H1 (cell line): ENCODE measurements around the gene MMP11. TPM values are rescaled to one million over a fixed set of nuclear protein-coding genes. Genes with fewer than 3 reads are reported as not detected.

Source experiments
- CTCF ChIA-PET: fragments of 300-600 bp; sonication (Branson Sonifier 250); formaldehyde crosslinking; loops from one replicate; lab custom pipeline; 2021; ENCODE audit not compliant: partially characterized antibody; lab: Charles Lee
- POLR2A ChIA-PET: fragments of 300-600 bp; sonication (Branson Sonifier 250); formaldehyde crosslinking; loops from one replicate; lab custom pipeline; 2021; ENCODE audit warnings: inconsistent platforms; ENCODE audit not compliant: partially characterized antibody; lab: Charles Lee
- DNase-seq, 2 experiments: peaks; one replicate each; pipeline versions ENCODE4 v3.0.0 to v3.0.0-alpha.2; 2010 to 2022; ENCODE audit warnings: low spot score in 2 of 2, low read depth in 1 of 2, mixed read lengths in 1 of 2
- FAIRE-seq: peaks from 2 replicates; lab custom pipeline; 2011; peaks lifted over from hg19 to GRCh38; lab: Jason Lieb, UNC
- H2AFZ ChIP-seq: 2 replicates; pipeline ENCODE4 v1.8.1; 2012; ENCODE audit warnings: low read length, inconsistent platforms
- H2AK5ac ChIP-seq: 2 replicates; pipeline ENCODE4 v1.6.1; 2013; ENCODE audit warnings: low read depth, low read length
- H2BK120ac ChIP-seq: replicated peaks from 2 replicates; pipeline ENCODE3; 2013; ENCODE audit warnings: low read depth, low read length, inconsistent platforms
- H2BK12ac ChIP-seq: 2 replicates; pipeline ENCODE4 v1.6.1; 2013; ENCODE audit warnings: low read depth, low read length
- H2BK15ac ChIP-seq: 2 replicates; pipeline ENCODE4 v1.6.1; 2013; ENCODE audit warnings: low read length
- H2BK20ac ChIP-seq: 2 replicates; pipeline ENCODE4 v1.6.1; 2013; ENCODE audit warnings: low read length
- H2BK5ac ChIP-seq: 2 replicates; pipeline ENCODE4 v1.6.1; 2013; ENCODE audit warnings: low read depth, low read length
- H3K14ac ChIP-seq: 2 replicates; pipeline ENCODE4 v1.6.1; 2013; ENCODE audit warnings: inconsistent platforms; ENCODE audit not compliant: insufficient read length
- H3K18ac ChIP-seq: 2 replicates; pipeline ENCODE4 v1.6.1; 2013; ENCODE audit warnings: low read length; ENCODE audit errors: extremely low read depth
- H3K23ac ChIP-seq: 2 replicates; pipeline ENCODE4 v1.6.1; 2013; ENCODE audit warnings: inconsistent platforms; ENCODE audit not compliant: insufficient read length
- H3K23me2 ChIP-seq: 2 replicates; pipeline ENCODE4 v1.6.1; 2013; ENCODE audit warnings: low read depth, low read length
- H3K27ac ChIP-seq: 2 replicates; pipeline ENCODE4 v1.6.1; 2011; ENCODE audit warnings: low read depth, low read length, inconsistent platforms
- H3K27me3 ChIP-seq, 4 experiments: replicated peaks in 1 of 4; 1 replicate in 1 of 4; 2 replicates in 3 of 4; pipeline versions ENCODE4 v1.6.1 to v1.8.1; 2011 to 2013; ENCODE audit warnings: low read length in 3 of 4, mild to moderate bottlenecking in 3 of 4, inconsistent platforms in 2 of 4, mixed read lengths in 2 of 4, moderate library complexity in 1 of 4; ENCODE audit not compliant: control insufficient read depth in 3 of 4, insufficient read depth in 3 of 4; ENCODE audit errors: extremely low read depth in 1 of 4
- H3K36me3 ChIP-seq, 4 experiments: 2 replicates each; pipeline versions ENCODE4 v1.6.1 to v1.8.1; 2011 to 2013; ENCODE audit warnings: mild to moderate bottlenecking in 4 of 4, low read length in 3 of 4, moderate library complexity in 2 of 4, control low read depth in 1 of 4, inconsistent platforms in 1 of 4; ENCODE audit not compliant: insufficient read depth in 4 of 4, control insufficient read depth in 2 of 4
- H3K4ac ChIP-seq: replicated peaks from 2 replicates; pipeline ENCODE3; 2013; ENCODE audit warnings: low read length, low read depth, mixed read lengths, inconsistent platforms; ENCODE audit not compliant: insufficient read length
- H3K4me1 ChIP-seq, 4 experiments: replicated peaks in 1 of 4; 1 replicate in 1 of 4; 2 replicates in 3 of 4; pipeline versions ENCODE4 v1.6.1 to v1.8.1; 2011 to 2013; ENCODE audit warnings: low read length in 3 of 4, inconsistent platforms in 2 of 4, mixed read lengths in 1 of 4; ENCODE audit not compliant: insufficient read depth in 4 of 4, control insufficient read depth in 3 of 4
- H3K4me2 ChIP-seq, 2 experiments: 2 replicates each; pipeline versions ENCODE4 v1.6.1 to v1.8.1; 2011 to 2013; ENCODE audit warnings: low read depth in 2 of 2, low read length in 2 of 2, control low read depth in 1 of 2, inconsistent platforms in 1 of 2, mild to moderate bottlenecking in 1 of 2; ENCODE audit not compliant: insufficient read depth in 1 of 2
- H3K4me3 ChIP-seq, 4 experiments: fragments of 200-600, 300-600 bp in 1 of 4; sonication (generic), shearing (Covaris generic), sonication (Bioruptor Twin) in 1 of 4; 2 replicates each; pipeline versions ENCODE4 v1.5.1 to v1.8.1; 2011 to 2016; ENCODE audit warnings: low read length in 4 of 4, low read depth in 3 of 4, control low read depth in 2 of 4, inconsistent platforms in 2 of 4, mild to moderate bottlenecking in 2 of 4, mixed read lengths in 1 of 4, moderate library complexity in 1 of 4; ENCODE audit not compliant: insufficient read depth in 2 of 4; ENCODE audit errors: extremely low read depth in 1 of 4
- H3K56ac ChIP-seq: replicated peaks from 2 replicates; pipeline ENCODE3; 2013; ENCODE audit warnings: low read depth, mild to moderate bottlenecking, mixed read lengths, low read length, inconsistent platforms; ENCODE audit not compliant: insufficient read length
- H3K79me1 ChIP-seq: 2 replicates; pipeline ENCODE4 v1.6.1; 2013; ENCODE audit warnings: low read depth, low read length, control low read depth
- H3K79me2 ChIP-seq, 2 experiments: 2 replicates each; pipeline versions ENCODE4 v1.6.1 to v1.8.1; 2012 to 2013; ENCODE audit warnings: low read length in 2 of 2, mild to moderate bottlenecking in 2 of 2, inconsistent platforms in 1 of 2; ENCODE audit not compliant: insufficient read depth in 2 of 2, control insufficient read depth in 1 of 2
- H3K9ac ChIP-seq, 4 experiments: replicated peaks in 1 of 4; 1 replicate in 1 of 4; 2 replicates in 3 of 4; pipeline versions ENCODE4 v1.6.1 to v1.8.1; 2011 to 2013; ENCODE audit warnings: low read depth in 3 of 4, low read length in 3 of 4, control low read depth in 2 of 4, mild to moderate bottlenecking in 2 of 4, moderate library complexity in 2 of 4, inconsistent platforms in 1 of 4; ENCODE audit errors: extremely low read depth in 1 of 4
- H3K9me3 ChIP-seq, 2 experiments: 2 replicates each; pipeline versions ENCODE4 v1.6.1 to v1.8.1; 2012 to 2013; ENCODE audit warnings: mild to moderate bottlenecking in 2 of 2, moderate library complexity in 2 of 2, control low read depth in 1 of 2, inconsistent platforms in 1 of 2, low read depth in 1 of 2, low read length in 1 of 2, mixed read lengths in 1 of 2; ENCODE audit not compliant: insufficient read depth in 2 of 2
- H4K20me1 ChIP-seq, 2 experiments: replicated peaks in 1 of 2; 2 replicates each; pipeline versions ENCODE3 to v1.8.1; 2011 to 2013; ENCODE audit warnings: inconsistent platforms in 2 of 2, low read length in 2 of 2, mild to moderate bottlenecking in 1 of 2; ENCODE audit not compliant: insufficient read depth in 2 of 2, control insufficient read depth in 1 of 2
- H4K5ac ChIP-seq: 2 replicates; pipeline ENCODE4 v1.6.1; 2013; ENCODE audit warnings: low read length, low read depth, mixed read lengths, inconsistent platforms; ENCODE audit not compliant: insufficient read length
- H4K8ac ChIP-seq: 2 replicates; pipeline ENCODE4 v1.8.0; 2013; ENCODE audit warnings: mild to moderate bottlenecking, moderate library complexity, low read length, inconsistent platforms; ENCODE audit not compliant: insufficient read depth; ENCODE audit errors: extremely low read depth
- H4K91ac ChIP-seq: replicated peaks from 2 replicates; pipeline ENCODE3; 2013; ENCODE audit warnings: low read length, mixed read lengths, inconsistent platforms; ENCODE audit not compliant: insufficient read length
- ATF3 ChIP-seq: IDR thresholded peaks from 2 replicates; pipeline ENCODE4 v1.6.1; 2011; ENCODE audit warnings: low read depth, mild to moderate bottlenecking, low read length; ENCODE audit not compliant: insufficient read depth
- BACH1 ChIP-seq: IDR thresholded peaks from 2 replicates; pipeline ENCODE4 v1.6.1; 2012; ENCODE audit warnings: low read length, improper control_type of control experiment
- BRCA1 ChIP-seq: IDR thresholded peaks from 2 replicates; pipeline ENCODE4 v1.6.1; 2012; ENCODE audit warnings: low read depth, low read length, improper control_type of control experiment
- E2F6 ChIP-seq: IDR thresholded peaks from 2 replicates; pipeline ENCODE4 v1.6.1; 2012; ENCODE audit warnings: inconsistent platforms
- EP300 ChIP-seq, 2 experiments: IDR thresholded peaks; 1 replicate in 1 of 2; 2 replicates in 1 of 2; pipeline ENCODE4 v1.6.1; 2011 to 2012; ENCODE audit warnings: low read depth in 2 of 2, low read length in 2 of 2, mild to moderate bottlenecking in 2 of 2, borderline replicate concordance in 1 of 2, inconsistent platforms in 1 of 2, moderate library complexity in 1 of 2
- FOSL1 ChIP-seq: IDR thresholded peaks from 2 replicates; pipeline ENCODE4 v1.6.1; 2011; ENCODE audit warnings: mild to moderate bottlenecking, low read depth, low read length, moderate library complexity; ENCODE audit not compliant: insufficient read depth
- POLR2AphosphoS5 ChIP-seq: IDR thresholded peaks from 2 replicates; pipeline ENCODE4 v1.6.1; 2011; ENCODE audit warnings: low read depth, low read length
- SAP30 ChIP-seq: fragments of 300-600 bp; sonication (generic); IDR thresholded peaks from 2 replicates; pipeline ENCODE4 v1.7.1; 2012; ENCODE audit warnings: low read length, moderate library complexity, mild to moderate bottlenecking, inconsistent platforms; ENCODE audit not compliant: insufficient read depth, insufficient replicate concordance
- SUZ12 ChIP-seq: fragments of 200-600 bp; sonication (generic); IDR thresholded peaks from 2 replicates; pipeline ENCODE4 v1.6.1; 2012; ENCODE audit warnings: mild to moderate bottlenecking, inconsistent platforms, low read length, moderate library complexity, mixed read lengths
- WGBS, 2 experiments: shearing (Covaris generic) in 1 of 2; methylation state at CpG; one replicate each; pipeline versions ENCODE4 v1.1.6 to v1.1.7; 2013 to 2015; ENCODE audit warnings: low lambda C conversion rate in 2 of 2, mixed read lengths in 2 of 2, inconsistent platforms in 1 of 2, low coverage in 1 of 2, missing lambda C conversion rate in 1 of 2; ENCODE audit not compliant: insufficient replicate concordance in 2 of 2, insufficient coverage in 1 of 2, insufficient read length in 1 of 2; ENCODE audit errors: extremely low coverage in 1 of 2, missing lambda C conversion rate in 1 of 2; 5-methylcytosine and 5-hydroxymethylcytosine counted together
- polyA plus RNA-seq, 7 experiments: library from polyadenylated mRNA; depleted of rRNA in 3 of 7; stranded (reverse) in 5 of 7; unstranded in 2 of 7; fragments of >200 nt in 5 of 7; fragments of 200-250 nt in 2 of 7; gene quantifications; 1 replicate in 5 of 7; 2 replicates in 1 of 7; 4 replicates in 1 of 7; pipeline versions ENCODE4 v1.2.1 to v1.2.3, GENCODE V29; 2011 to 2013; ENCODE audit warnings: missing spikeins in 2 of 7, mixed read lengths in 2 of 7
- total RNA-seq: library from RNA; stranded (reverse); fragmentation: NEBNext Ultra II Directional; extraction: Animal tissue kit (Norgen Biotek cat#: 25700); gene quantifications from 2 replicates; pipeline ENCODE4 v1.2.1, GENCODE V29; 2021

The MMP11 gene
- total and polyA plus RNA-seq, 2 of the 8 experiments (the other 6 are each of a cell fraction or from before 2014, with no cell fraction given), result 10.2 to 18.3 TPM

- Histone ChIP-seq H2BK15ac (0 out of 2 replicates have a peak within 1 kb of the TSS, but pooled peaks have one; percentile 81), H3K18ac (no peak within 1 kb of the TSS), H3K4me1 (peaks cover 0 to 6% (median 2%) of the 10 kb centered on the region in 4 experiments; a peak in 4 of 7 replicates), H3K27ac (no peak within 1 kb of the TSS), H3K79me1 (no peaks in the 10 kb centered on the region), H3K4me2 (no peak within 1 kb of the TSS), H2AFZ (no peak within 1 kb of the TSS), H2BK20ac (no peak within 1 kb of the TSS), H2BK120ac (no peak within 1 kb of the TSS), H3K27me3 (no peaks in the 10 kb centered on the region), H3K14ac (no peak within 1 kb of the TSS), H4K20me1 (no peaks in the 10 kb centered on the region), H3K9me3 (no peaks in the 10 kb centered on the region), H3K23me2 (peaks cover 13% of the 10 kb centered on the region; the same call in 1 of the 2 replicates), H4K91ac (no peak within 1 kb of the TSS), H3K79me2 (no peaks in the 10 kb centered on the region), H3K23ac (no peak within 1 kb of the TSS), H2BK5ac (no peak within 1 kb of the TSS), H3K4me3 (no peak within 1 kb of the TSS), H3K56ac (no peak within 1 kb of the TSS), H4K8ac (peak within 1 kb of the TSS; percentile 15; the same call in 1 of the 2 replicates), H3K9ac (no peak within 1 kb of the TSS), H3K36me3 (no peaks in the 10 kb centered on the region), H2AK5ac (no peak within 1 kb of the TSS), H2BK12ac (no peak within 1 kb of the TSS), H4K5ac (no peak within 1 kb of the TSS), H3K4ac (no peak within 1 kb of the TSS)
- TF ChIP-seq FOSL1 (no peak), ATF3 (no peak), E2F6 (no peak), SAP30 (no peak), EP300 (IDR thresholded peaks at IDR 0.05; ENCODE audit: borderline replicate concordance in 1 of 2, low read depth in 2 of 2, low read length in 2 of 2) (no peak), BRCA1 (no peak), BACH1 (no peak), POLR2AphosphoS5 (no peak), SUZ12 (no peak)
- DNase-seq (peak in 1 of 2 experiments; percentile 44), FAIRE-seq (no peak)
- POLR2A ChIA-PET, result interaction anchor here (2.3 to 5.3 kb wide), 3 partner anchors 8 to 103 kb away, joined by 5 to 22 read pairs (median 5); partner anchors contain the start of genes C22orf15, CHCHD10 and SLC2A11
- CTCF ChIA-PET, result interaction anchor here (0.9 to 2.0 kb wide), 3 partner anchors 15 to 37 kb away, joined by 4 to 7 read pairs (median 6); no protein-coding TSS in a partner anchor
- 88% methylated on average over 14 of the region's 14 CpGs; no CpG with 5 or more reads in 1 of the 2 experiments for WGBS, 2 experiments
These were observed 18.3 kb upstream of the MMP11 start, which contains the start of gene VPREB3 for GRCh38 chr22:23754220-23754919. TSS of gene VPREB3 (minus strand) at chr22:23754425. CDS start at chr22:23754363, 62 bp downstream.
